D721Med (cell line): ENCODE data around the gene CGN.

ENCODE experiments used
- DNase-seq: peaks from one replicate; pipeline ENCODE4 v3.0.0; 2011; ENCODE audit warnings: low spot score; ENCODE audit not compliant: insufficient read length
- FAIRE-seq: peaks from 2 replicates; lab custom pipeline; 2011; peaks lifted over from hg19 to GRCh38; lab: Jason Lieb, UNC
- TF ChIP-seq, protein P1 (sequence below): IDR thresholded peaks from 2 replicates; pipeline ENCODE4 v1.5.1; 2012; ENCODE audit warnings: mild to moderate bottlenecking, control low read depth; ENCODE audit not compliant: insufficient read depth; ENCODE audit errors: missing control alignments

Gene CGN

DNA sequence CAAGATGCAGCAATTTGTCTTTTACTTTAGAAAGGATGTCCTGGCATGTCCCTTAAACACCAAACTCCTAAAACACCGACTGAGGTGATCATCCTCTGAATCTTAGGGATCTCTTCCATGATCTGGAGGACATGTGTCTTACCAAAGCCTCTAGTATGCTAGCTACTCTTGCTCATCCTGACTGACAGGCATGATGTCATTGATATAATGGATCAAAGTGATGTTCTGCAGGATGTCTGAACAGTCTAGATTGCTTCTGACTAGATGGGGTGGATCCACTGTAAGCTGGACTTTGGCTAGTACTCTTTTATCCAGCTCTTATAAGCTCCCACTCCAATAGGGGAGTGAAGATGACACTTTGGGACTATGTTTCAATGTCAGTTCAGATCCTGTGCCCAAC, 11.3 kb upstream of the CGN start:
- DNase-seq (no peak), FAIRE-seq (no peak)
- TF ChIP-seq, protein P1, sequence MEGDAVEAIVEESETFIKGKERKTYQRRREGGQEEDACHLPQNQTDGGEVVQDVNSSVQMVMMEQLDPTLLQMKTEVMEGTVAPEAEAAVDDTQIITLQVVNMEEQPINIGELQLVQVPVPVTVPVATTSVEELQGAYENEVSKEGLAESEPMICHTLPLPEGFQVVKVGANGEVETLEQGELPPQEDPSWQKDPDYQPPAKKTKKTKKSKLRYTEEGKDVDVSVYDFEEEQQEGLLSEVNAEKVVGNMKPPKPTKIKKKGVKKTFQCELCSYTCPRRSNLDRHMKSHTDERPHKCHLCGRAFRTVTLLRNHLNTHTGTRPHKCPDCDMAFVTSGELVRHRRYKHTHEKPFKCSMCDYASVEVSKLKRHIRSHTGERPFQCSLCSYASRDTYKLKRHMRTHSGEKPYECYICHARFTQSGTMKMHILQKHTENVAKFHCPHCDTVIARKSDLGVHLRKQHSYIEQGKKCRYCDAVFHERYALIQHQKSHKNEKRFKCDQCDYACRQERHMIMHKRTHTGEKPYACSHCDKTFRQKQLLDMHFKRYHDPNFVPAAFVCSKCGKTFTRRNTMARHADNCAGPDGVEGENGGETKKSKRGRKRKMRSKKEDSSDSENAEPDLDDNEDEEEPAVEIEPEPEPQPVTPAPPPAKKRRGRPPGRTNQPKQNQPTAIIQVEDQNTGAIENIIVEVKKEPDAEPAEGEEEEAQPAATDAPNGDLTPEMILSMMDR = no peak

DNA sequence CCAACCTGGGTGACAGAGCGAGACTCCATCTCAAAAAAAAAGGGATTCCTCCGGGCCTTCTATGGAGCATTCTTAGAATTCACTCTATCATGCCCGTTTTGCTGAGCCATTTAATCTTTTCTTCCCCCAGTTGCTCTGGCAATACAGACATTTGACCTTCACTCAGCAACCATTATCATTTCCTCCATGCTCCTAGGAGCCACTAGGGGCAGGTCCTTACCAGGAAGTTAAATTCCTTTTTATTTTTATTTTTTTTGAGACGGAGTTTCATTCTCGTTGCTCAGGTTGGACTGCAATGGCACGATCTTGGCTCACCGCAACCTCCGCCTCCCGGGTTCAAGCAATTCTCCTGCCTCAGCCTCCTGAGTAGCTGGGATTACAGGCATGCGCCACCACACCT, 9.7 kb upstream of the CGN start:
- no peak for DNase-seq
- TF ChIP-seq, protein P1 = no peak
- no peak for FAIRE-seq

DNA sequence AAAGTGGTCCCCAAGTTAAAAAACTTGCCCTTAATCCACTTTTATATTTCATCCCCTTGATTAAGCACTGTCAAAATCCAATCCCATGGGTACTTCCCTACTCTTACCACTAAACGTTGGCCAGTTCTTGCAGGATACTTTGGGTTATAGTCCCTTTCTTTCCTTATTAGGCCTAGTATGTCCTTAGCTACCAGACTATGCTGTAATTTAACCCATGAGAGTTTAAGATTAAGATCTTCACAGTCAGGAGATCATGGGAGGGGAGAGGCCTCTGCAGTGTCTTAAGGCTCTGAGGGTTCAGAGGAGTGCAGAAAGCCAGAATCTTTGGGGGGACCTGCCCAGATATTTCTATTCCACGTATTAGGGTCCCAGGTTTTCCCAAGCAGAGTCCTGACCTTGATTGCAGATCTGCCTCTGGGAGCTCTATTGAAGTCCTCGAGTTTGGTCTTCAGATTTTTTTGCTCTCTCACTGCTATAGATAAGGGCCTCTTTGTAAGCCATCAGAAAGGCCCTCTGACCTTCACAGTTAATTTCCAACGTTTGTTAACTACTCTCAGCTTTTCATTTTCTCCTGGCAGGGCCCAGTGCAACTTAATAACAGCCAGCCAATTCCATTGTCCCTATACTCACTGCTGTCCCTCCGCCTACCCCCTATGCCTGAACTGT, 9.0 kb upstream of the CGN start:
- FAIRE-seq (no peak), DNase-seq (no peak)
- TF ChIP-seq, protein P1 = no peak

DNA sequence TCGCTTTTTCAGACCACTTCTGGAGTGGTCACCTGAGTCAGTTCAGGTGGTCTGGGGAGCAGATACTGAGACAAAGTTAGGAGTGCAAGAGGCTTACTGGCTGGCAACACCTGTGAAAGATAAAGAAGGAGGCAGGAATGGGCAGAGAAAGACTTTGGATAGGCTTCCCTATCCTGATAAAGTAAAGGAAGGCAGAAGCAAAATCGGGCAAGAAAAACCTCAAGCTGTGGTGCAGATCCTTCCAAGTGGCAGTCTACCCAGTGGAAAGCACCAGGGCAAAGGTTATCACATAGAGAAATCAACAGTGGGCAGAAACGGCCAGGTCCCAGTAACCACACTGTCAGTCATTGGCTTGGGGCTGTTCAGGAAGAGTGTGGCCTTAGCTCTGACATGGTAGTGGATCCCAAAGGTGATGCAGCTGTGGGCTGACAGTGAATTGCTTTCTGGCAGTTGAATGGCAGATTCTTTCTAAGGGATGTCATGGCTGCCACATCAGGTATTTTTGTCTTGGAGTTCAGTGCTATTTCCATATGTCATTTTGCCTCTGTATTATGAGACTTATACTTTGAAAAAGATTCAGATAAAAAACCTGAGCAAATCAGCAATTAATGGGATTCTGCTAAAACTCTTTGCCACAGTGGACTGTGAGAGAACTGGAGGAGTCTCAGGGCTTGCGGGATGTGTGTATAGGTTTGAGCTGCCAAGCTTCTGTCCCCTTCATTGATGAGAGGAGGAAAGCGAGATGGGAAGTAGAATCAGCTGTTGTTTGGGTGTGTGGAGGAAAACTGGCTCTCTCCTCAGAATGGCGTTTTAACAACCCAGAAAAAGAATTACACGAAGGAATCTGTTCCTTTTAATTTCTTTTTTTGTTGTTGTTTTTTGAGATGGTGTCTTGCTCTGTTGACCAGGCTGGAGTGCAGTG, 8.1 kb upstream of the CGN start:
- FAIRE-seq (no peak), DNase-seq (no peak)
- TF ChIP-seq, protein P1 = no peak

DNA sequence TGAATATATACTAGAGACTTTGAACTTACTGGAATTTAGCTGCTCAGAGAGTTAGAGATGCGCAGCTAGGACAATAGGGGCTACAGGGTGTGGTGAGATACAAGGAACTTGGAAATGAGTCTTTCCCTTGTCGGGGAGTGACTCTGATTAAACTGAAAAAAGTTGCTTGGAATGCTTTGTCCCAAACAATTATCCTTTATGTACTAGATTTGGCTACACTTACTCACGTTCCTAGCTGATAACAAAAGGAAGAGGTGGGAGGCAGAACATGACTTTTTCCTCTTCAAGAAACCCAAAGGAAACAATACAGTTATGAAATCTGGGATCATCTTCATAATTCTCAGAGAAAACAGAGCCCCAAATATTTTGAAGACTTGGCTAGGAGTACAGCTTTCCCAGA, 6.9 kb upstream of the CGN start:
- DNase-seq = no peak
- TF ChIP-seq, protein P1 = no peak
- FAIRE-seq = no peak

DNA sequence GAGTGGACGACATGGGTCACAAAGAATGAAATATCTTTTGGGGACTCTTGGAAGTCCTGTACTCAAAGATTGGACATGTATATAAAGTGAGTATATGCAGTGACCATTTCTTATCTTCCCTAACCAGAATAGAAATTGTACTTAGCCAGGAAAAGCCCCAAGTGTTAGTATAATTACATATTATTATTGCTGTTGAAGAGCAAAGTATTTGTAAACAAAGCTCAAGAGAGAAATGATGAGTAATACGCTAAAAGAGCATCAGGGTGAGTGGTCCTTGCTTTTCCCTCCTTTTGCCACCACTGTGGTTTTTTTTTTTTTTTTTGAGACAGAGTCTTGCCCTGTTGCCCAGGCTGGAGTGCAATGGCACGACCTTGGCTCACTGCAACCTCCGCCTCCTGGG, 6.4 kb upstream of the CGN start:
- no peak for DNase-seq
- no peak for FAIRE-seq
- TF ChIP-seq, protein P1 = no peak
